Measurements from ENCODE around the gene PLK5.
A peak's percentile ranks its signal among the peaks of the same experiment; 100 is the strongest.

Gene PLK5

GRCh38 chr19:1560286-1560882 is 36.5 kb downstream of the PLK5 start:
- no peak for DNase-seq

- DNase-seq, result no peak
These were observed 37.5 kb downstream of the PLK5 start for GRCh38 chr19:1561236-1561842.

GRCh38 chr19:1563251-1563650 is 39.4 kb downstream of the PLK5 start:
- DNase-seq, result no peak

GRCh38 chr19:1566392-1567115 is 42.7 kb downstream of the PLK5 start:
- DNase-seq, result peak; percentile 79

GRCh38 chr19:1567116-1567847 is 43.4 kb downstream of the PLK5 start:
- no peak for DNase-seq

GRCh38 chr19:1567848-1568227 is 44.0 kb downstream of the PLK5 start:
- DNase-seq, result no peak

- DNase-seq, result peak; percentile 73
These were observed 44.6 kb downstream of the PLK5 start, which contains the start of gene MEX3D for GRCh38 chr19:1568320-1569019. Gene MEX3D, minus strand, starts transcription at chr19:1568325. Its CDS starts 267 bp downstream, at chr19:1568058.

GRCh38 chr19:1569997-1570396 is 46.1 kb downstream of the PLK5 start:
- no peak for DNase-seq

GRCh38 chr19:1570836-1571235 is 47.0 kb downstream of the PLK5 start:
- DNase-seq, result no peak

- no peak for DNase-seq
These were observed 47.5 kb downstream of the PLK5 start for GRCh38 chr19:1571358-1571757.

- DNase-seq, result no peak
These were observed 48.9 kb downstream of the PLK5 start for GRCh38 chr19:1572795-1573194.

- DNase-seq, result no peak
These were observed 50.7 kb downstream of the PLK5 start for GRCh38 chr19:1574354-1575136.

- no peak for DNase-seq
These were observed 51.7 kb downstream of the PLK5 start for GRCh38 chr19:1575323-1576241.

- no peak for DNase-seq
These were observed 52.6 kb downstream of the PLK5 start for GRCh38 chr19:1576242-1577089.

GRCh38 chr19:1577090-1577928 is 53.4 kb downstream of the PLK5 start:
- no peak for DNase-seq

GRCh38 chr19:1577929-1578618 is 54.2 kb downstream of the PLK5 start:
- DNase-seq, result no peak

GRCh38 chr19:1579222-1579621 is 55.3 kb downstream of the PLK5 start:
- no peak for DNase-seq

GRCh38 chr19:1580382-1580781 is 56.5 kb downstream of the PLK5 start:
- DNase-seq, result no peak

Measured in fibroblast of upper back skin (primary cell).